Glutamatergic neuron (in vitro differentiated cells): ENCODE measurements around the gene ZSCAN22. TPM values are rescaled to one million over a fixed set of nuclear protein-coding genes. Genes with fewer than 3 reads are reported as not detected.

Source experiments
- DNase-seq: peaks from one replicate; pipeline ENCODE4 v3.0.0; 2022
- H3K27ac Mint-ChIP-seq: one replicate; pipeline ENCODE4 v1.8.0; 2020; ENCODE audit warnings: mild to moderate bottlenecking, mixed read lengths, inconsistent platforms; ENCODE audit not compliant: unreplicated experiment
- H3K27me3 Mint-ChIP-seq: one replicate; pipeline ENCODE4 v1.8.0; 2020; ENCODE audit warnings: mild to moderate bottlenecking, moderate library complexity, mixed read lengths, inconsistent platforms; ENCODE audit not compliant: unreplicated experiment
- H3K36me3 Mint-ChIP-seq: one replicate; pipeline ENCODE4 v1.8.0; 2020; ENCODE audit warnings: mild to moderate bottlenecking, mixed read lengths, inconsistent platforms; ENCODE audit not compliant: unreplicated experiment
- H3K4me1 Mint-ChIP-seq: one replicate; pipeline ENCODE4 v1.8.0; 2020; ENCODE audit warnings: mild to moderate bottlenecking, low read depth, mixed read lengths, inconsistent platforms; ENCODE audit not compliant: unreplicated experiment
- H3K4me3 Mint-ChIP-seq: one replicate; pipeline ENCODE4 v1.8.0; 2020; ENCODE audit warnings: mild to moderate bottlenecking, mixed read lengths, inconsistent platforms; ENCODE audit not compliant: unreplicated experiment
- H3K9me3 Mint-ChIP-seq: one replicate; pipeline ENCODE4 v1.8.0; 2020; ENCODE audit warnings: mild to moderate bottlenecking, moderate library complexity, mixed read lengths, inconsistent platforms; ENCODE audit not compliant: unreplicated experiment
- CTCF ChIP-seq: fragments of 200-600 bp; sonication (generic); IDR thresholded peaks from one replicate; pipeline ENCODE4 v1.5.0; 2021; ENCODE audit not compliant: partially characterized antibody, unreplicated experiment
- total RNA-seq: library from RNA; stranded (reverse); fragmentation: NEBNext Ultra II Directional; extraction: Animal tissue kit (Norgen Biotek cat#: 25700); gene quantifications from one replicate; pipeline ENCODE4 v1.2.1, GENCODE V29; 2021; ENCODE audit not compliant: unreplicated experiment

Gene ZSCAN22
- total RNA-seq, 1 donor from 2014 or later: 4.9 TPM

- Mint-ChIP-seq H3K36me3 (peaks cover 5% of the 10 kb centered on the region), H3K27me3 (peaks cover 11% of the 10 kb centered on the region), H3K4me3 (no peak overlapping the region), H3K4me1 (peaks cover 3% of the 10 kb centered on the region), H3K9me3 (no peaks in the 10 kb centered on the region), H3K27ac (no peak overlapping the region)
- TF ChIP-seq CTCF: no peak
- no peak for DNase-seq
These were observed 8.8 kb downstream of the ZSCAN22 start for GRCh38 chr19:58335630-58336029.

GRCh38 chr19:58336216-58336615 lies 9.4 kb downstream of the ZSCAN22 start:
- no peak for TF ChIP-seq CTCF
- no peaks in the 10 kb centered on the region for H3K9me3 Mint-ChIP-seq
- H3K27me3 Mint-ChIP-seq: peaks cover 11% of the 10 kb centered on the region
- H3K4me1 Mint-ChIP-seq: no peaks in the 10 kb centered on the region
- H3K4me3 Mint-ChIP-seq: no peak overlapping the region
- no peak overlapping the region for H3K27ac Mint-ChIP-seq
- peaks cover 5% of the 10 kb centered on the region for H3K36me3 Mint-ChIP-seq
- no peak for DNase-seq

GRCh38 chr19:58336820-58337219 lies 10.0 kb downstream of the ZSCAN22 start:
- Mint-ChIP-seq H3K36me3 (peaks cover 6% of the 10 kb centered on the region), H3K27ac (no peak overlapping the region)

GRCh38 chr19:58338336-58338735 lies 11.5 kb downstream of the ZSCAN22 start:
- Mint-ChIP-seq H3K4me3 (no peak overlapping the region), H3K9me3 (peaks cover 1% of the 10 kb centered on the region), H3K4me1 (no peaks in the 10 kb centered on the region), H3K27ac (no peak overlapping the region), H3K36me3 (peaks cover 15% of the 10 kb centered on the region), H3K27me3 (peaks cover 9% of the 10 kb centered on the region)
- TF ChIP-seq CTCF: no peak
- no peak for DNase-seq

More at GRCh38 chr19:58336820-58337219, 10.0 kb downstream of the ZSCAN22 start:
- peaks cover 11% of the 10 kb centered on the region for H3K27me3 Mint-ChIP-seq
- no peaks in the 10 kb centered on the region for H3K9me3 Mint-ChIP-seq
- no peaks in the 10 kb centered on the region for H3K4me1 Mint-ChIP-seq
- H3K4me3 Mint-ChIP-seq: no peak overlapping the region
- DNase-seq: no peak
- TF ChIP-seq CTCF: no peak

- no peak for DNase-seq
- Mint-ChIP-seq H3K27ac (no peak overlapping the region), H3K4me1 (no peaks in the 10 kb centered on the region), H3K36me3 (peaks cover 15% of the 10 kb centered on the region), H3K27me3 (peaks cover 8% of the 10 kb centered on the region), H3K9me3 (peaks cover 3% of the 10 kb centered on the region), H3K4me3 (no peak overlapping the region)
- TF ChIP-seq CTCF: no peak
These were observed 12.2 kb downstream of the ZSCAN22 start for GRCh38 chr19:58338825-58339558.
